Esophagus squamous epithelium (tissue), 4 donors: Measurements from ENCODE around the gene NPTXR.

Source experiments
- CTCF ChIP-seq, 6 experiments: fragments of 450-650 bp in 4 of 6; fragments of 200-600 bp in 2 of 6; sonication (generic) in 2 of 6; IDR thresholded peaks; one replicate each; pipeline ENCODE4 v1.5.1; 2016 to 2019; ENCODE audit warnings: antibody characterized with exemption in 6 of 6, mild to moderate bottlenecking in 4 of 6, moderate library complexity in 4 of 6
- POLR2A ChIP-seq, 4 donors: fragments of 450-650 bp; IDR thresholded peaks; one replicate each; pipeline ENCODE4 v1.6.1; 2017; ENCODE audit warnings: antibody characterized with exemption in 4 of 4, mild to moderate bottlenecking in 4 of 4, moderate library complexity in 3 of 4

- TF ChIP-seq CTCF (IDR thresholded peaks at IDR 0.05) (no peak), POLR2A (IDR thresholded peaks at IDR 0.05) (no peak)
These were observed 54.2 kb downstream of the NPTXR start for GRCh38 chr22:38789606-38790005.
